ENCODE measurements around the gene RBM5.

Gene RBM5

GRCh38 chr3:50088725-50089608 is at the start of gene RBM5:
RBM5 (plus strand) TSS chr3:50088919; CDS start chr3:50090435, 1,516 bp downstream.
- H3K27ac ChIP-seq = peak within 1 kb of the TSS; percentile 98
- TF ChIP-seq CTCF (conservative IDR thresholded peaks at IDR 0.05) = no peak

DNA sequence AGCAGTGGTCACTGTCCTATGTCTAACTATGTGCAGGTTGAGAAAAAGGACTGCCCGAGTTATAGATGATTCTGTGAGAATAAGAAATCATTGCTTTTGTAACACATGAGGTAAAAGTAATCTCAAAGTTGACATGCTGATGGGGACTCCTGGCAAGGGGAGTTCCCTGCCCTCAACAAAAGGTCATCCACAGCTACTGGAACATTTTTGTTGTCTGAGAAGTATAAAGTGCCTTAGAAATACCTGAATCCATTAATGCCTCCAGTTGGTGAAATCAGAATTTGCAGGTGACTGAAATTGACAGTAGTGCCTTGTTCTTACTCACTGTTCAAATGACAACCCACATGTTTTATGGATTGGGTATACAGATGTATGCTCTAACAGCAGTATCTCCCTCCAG is 43.7 kb upstream of the RBM5 start:
- no peak for TF ChIP-seq CTCF (conservative IDR thresholded peaks at IDR 0.05)
- no peak overlapping the region for H3K27ac ChIP-seq

DNA sequence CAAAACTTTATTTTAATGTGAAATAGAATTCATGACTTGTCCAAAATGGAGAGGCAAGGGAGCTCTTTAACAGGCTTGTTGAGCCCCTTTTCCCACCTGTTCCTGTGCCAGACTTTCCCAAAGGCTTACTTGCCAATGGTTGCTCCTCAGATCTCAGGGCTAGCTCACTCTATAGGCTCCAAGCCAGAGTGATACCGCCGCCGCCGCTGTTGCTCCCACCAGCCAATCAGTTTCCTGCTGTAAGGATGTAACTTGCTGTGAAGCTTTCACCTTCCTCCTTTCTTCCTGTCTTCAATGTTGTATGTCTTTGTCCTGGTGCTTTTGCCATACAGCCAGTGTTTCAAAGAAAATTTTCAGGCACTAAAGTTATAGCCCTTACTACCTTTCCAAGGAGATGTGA is 41.3 kb upstream of the RBM5 start:
- no peak for TF ChIP-seq CTCF (conservative IDR thresholded peaks at IDR 0.05)
- no peak overlapping the region for H3K27ac ChIP-seq

DNA sequence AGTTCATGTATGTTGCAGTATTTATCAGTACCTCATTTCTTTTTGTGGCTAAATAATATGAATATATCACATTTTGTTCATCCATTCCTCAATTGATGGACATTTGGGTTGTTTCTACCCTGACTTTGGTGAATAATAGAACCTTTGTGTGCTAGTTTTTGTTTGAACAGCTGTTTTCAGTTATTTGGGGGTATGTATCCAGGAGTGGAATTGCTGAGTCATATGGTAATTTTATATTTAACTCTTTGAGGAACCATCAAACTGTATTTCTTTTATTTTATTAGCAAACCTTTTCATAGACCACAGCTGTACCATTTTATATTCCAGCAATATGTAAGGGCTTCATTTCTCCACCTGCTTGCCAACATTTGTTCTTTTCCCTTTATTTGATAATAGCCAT is 38.4 kb upstream of the RBM5 start:
- no peak overlapping the region for H3K27ac ChIP-seq
- TF ChIP-seq CTCF (conservative IDR thresholded peaks at IDR 0.05) = no peak

- TF ChIP-seq CTCF (conservative IDR thresholded peaks at IDR 0.05) = no peak
- no peak overlapping the region for H3K27ac ChIP-seq
These were observed 31.0 kb upstream of the RBM5 start for GRCh38 chr3:50057756-50058155.

DNA sequence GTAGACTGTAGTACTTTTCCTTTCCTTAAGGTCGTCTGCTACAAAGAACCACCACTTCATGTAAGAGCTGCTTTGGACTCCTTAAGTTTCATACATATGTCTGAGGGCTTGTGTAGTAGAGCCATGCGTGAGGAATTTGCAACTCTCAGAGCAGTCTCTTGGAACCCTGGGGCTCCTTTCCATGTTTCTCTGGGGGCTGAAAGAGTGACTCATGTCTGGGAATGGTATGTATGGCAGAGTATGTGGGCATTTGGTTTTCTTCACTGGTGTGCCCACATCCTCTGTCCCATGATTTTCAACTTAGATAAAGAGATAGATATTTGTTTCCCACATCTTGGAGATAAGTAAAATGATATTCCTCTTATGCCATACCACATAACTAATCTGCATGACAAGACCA is 20.6 kb upstream of the RBM5 start:
- no peak for TF ChIP-seq CTCF (conservative IDR thresholded peaks at IDR 0.05)
- H3K27ac ChIP-seq = no peak overlapping the region

GRCh38 chr3:50078091-50078490 is 10.6 kb upstream of the RBM5 start:
- TF ChIP-seq CTCF (conservative IDR thresholded peaks at IDR 0.05) = no peak
- no peak overlapping the region for H3K27ac ChIP-seq
